HCT116 (cell line): ENCODE data around the gene MTX2.

Source experiments
- CEBPB ChIP-seq: IDR thresholded peaks from 2 replicates; pipeline ENCODE4 v1.6.1; 2012; ENCODE audit warnings: low read depth
- CTCF ChIP-seq, 3 experiments: fragments of 200-600 bp in 1 of 3; sonication (generic) in 1 of 3; IDR thresholded peaks in 2 of 3; conservative IDR thresholded peaks in 1 of 3; 2 replicates each; pipeline ENCODE4 v1.5.1; 2012 to 2017; ENCODE audit warnings: low read depth in 2 of 3, low read length in 2 of 3, antibody characterized with exemption in 1 of 3, borderline replicate concordance in 1 of 3, control low read depth in 1 of 3, mild to moderate bottlenecking in 1 of 3, mixed read lengths in 1 of 3, mixed run types in 1 of 3, moderate library complexity in 1 of 3; ENCODE audit not compliant: insufficient read depth in 1 of 3
- EZH2 ChIP-seq: fragments of 200-600 bp; sonication (generic); IDR thresholded peaks from 2 replicates; pipeline ENCODE4 v1.6.1; 2017; ENCODE audit warnings: antibody characterized with exemption, mixed run types
- EZH2phosphoT487 ChIP-seq: fragments of 200-600 bp; IDR thresholded peaks from 2 replicates; pipeline ENCODE4 v1.6.1; 2018; ENCODE audit warnings: antibody characterized with exemption, borderline replicate concordance
- FOSL1 ChIP-seq: IDR thresholded peaks from 2 replicates; pipeline ENCODE4 v1.6.1; 2012; ENCODE audit warnings: low read depth
- POLR2A ChIP-seq: IDR thresholded peaks from 2 replicates; pipeline ENCODE4 v1.7.0; 2011; ENCODE audit warnings: borderline replicate concordance; ENCODE audit not compliant: insufficient read depth, insufficient read length; ENCODE audit errors: extremely low read depth
- POLR2AphosphoS5 ChIP-seq: IDR thresholded peaks from 2 replicates; pipeline ENCODE4 v1.6.1; 2011; ENCODE audit warnings: mild to moderate bottlenecking, low read depth, low read length, moderate library complexity
- RAD21 ChIP-seq: IDR thresholded peaks from 2 replicates; pipeline ENCODE4 v1.6.1; 2012; ENCODE audit warnings: low read depth, mild to moderate bottlenecking
- SRF ChIP-seq: IDR thresholded peaks from 2 replicates; pipeline ENCODE4 v1.6.1; 2012; ENCODE audit warnings: low read depth
- ZBTB33 ChIP-seq: IDR thresholded peaks from 2 replicates; pipeline ENCODE4 v1.6.1; 2011; ENCODE audit warnings: mild to moderate bottlenecking, low read length, moderate library complexity; ENCODE audit not compliant: insufficient replicate concordance; ENCODE audit errors: extremely low read depth
- TF ChIP-seq, protein P1 (sequence below): IDR thresholded peaks from 2 replicates; pipeline ENCODE4 v1.6.1; 2012

DNA sequence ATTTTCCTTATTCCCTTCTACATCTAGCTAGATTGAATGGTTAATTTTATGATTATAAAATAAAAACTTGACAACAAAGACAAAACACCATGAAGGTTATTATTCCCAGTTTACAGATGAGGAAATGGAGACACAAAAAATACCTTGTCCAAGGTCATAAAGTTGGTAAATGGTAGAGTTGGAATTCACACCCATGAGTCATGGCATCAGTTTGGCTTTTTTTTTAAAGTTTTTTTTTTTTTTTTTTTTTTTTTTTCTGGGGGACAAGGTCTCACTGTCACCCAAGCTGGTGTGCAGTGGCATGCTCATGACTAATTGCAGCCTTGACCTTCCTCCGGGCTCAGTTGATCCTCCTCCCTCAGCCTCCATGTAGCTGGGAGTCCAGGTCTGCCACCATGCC lies 70.0 kb downstream of the MTX2 start:
- TF ChIP-seq CTCF (IDR thresholded peaks at IDR 0.05 in 2 of 3, conservative IDR thresholded peaks at IDR 0.05 in 1 of 3; ENCODE audit: borderline replicate concordance in 1 of 3, insufficient read depth in 1 of 3, low read depth in 2 of 3, low read length in 2 of 3) (no peak), POLR2AphosphoS5 (no peak), EZH2phosphoT487 (no peak), POLR2A (no peak), RAD21 (no peak), EZH2 (no peak), FOSL1 (no peak), ZBTB33 (no peak), SRF (no peak), CEBPB (no peak)
- TF ChIP-seq, protein P1, sequence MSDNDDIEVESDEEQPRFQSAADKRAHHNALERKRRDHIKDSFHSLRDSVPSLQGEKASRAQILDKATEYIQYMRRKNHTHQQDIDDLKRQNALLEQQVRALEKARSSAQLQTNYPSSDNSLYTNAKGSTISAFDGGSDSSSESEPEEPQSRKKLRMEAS = no peak
